Endothelial cell of umbilical vein (primary cell): Measurements from ENCODE around the gene RHEX. TPM values are rescaled to one million over a fixed set of nuclear protein-coding genes. Genes with fewer than 3 reads are reported as not detected.

Experiments
- BruUV-seq: library from RNA; stranded (reverse); fragments of 400-500 nt; replicated peaks from 2 replicates; lab custom pipeline; 2021; lab: Mats Ljungman, UMichigan
- CTCF ChIA-PET: fragments of 300-600, 350-600 bp; sonication (Branson Sonifier 250); formaldehyde crosslinking; loops from one replicate; lab custom pipeline; 2021; ENCODE audit warnings: antibody characterized with exemption, inconsistent platforms; lab: Charles Lee
- POLR2A ChIA-PET: fragments of 300-600, 350-600 bp; sonication (Branson Sonifier 250); formaldehyde crosslinking; loops from one replicate; lab custom pipeline; 2021; ENCODE audit warnings: antibody characterized with exemption, inconsistent platforms; lab: Charles Lee
- DNase-seq: peaks from one replicate; pipeline ENCODE4 v3.0.0-alpha.2; 2011; ENCODE audit warnings: low read depth, low spot score
- FAIRE-seq: peaks from 2 replicates; lab custom pipeline; 2011; peaks lifted over from hg19 to GRCh38; lab: Jason Lieb, UNC
- H2AFZ ChIP-seq: 2 replicates; pipeline ENCODE4 v1.6.0; 2012; ENCODE audit warnings: low read depth, low read length, control low read depth, inconsistent platforms
- H3K27ac ChIP-seq: 2 replicates; pipeline ENCODE4 v1.5.1; 2011; ENCODE audit warnings: low read depth, mild to moderate bottlenecking, control low read depth, low read length, moderate library complexity; ENCODE audit not compliant: insufficient read depth
- H3K27me3 ChIP-seq, 2 experiments: 2 replicates each; pipeline versions ENCODE4 v1.6.0 to v1.6.1; 2011; ENCODE audit warnings: low read length in 2 of 2, mixed read lengths in 1 of 2; ENCODE audit not compliant: control insufficient read depth in 2 of 2, insufficient read depth in 2 of 2
- H3K36me3 ChIP-seq, 2 experiments: 2 replicates in 1 of 2; 3 replicates in 1 of 2; pipeline ENCODE4 v1.5.1; 2011; ENCODE audit warnings: low read length in 2 of 2, mild to moderate bottlenecking in 1 of 2, moderate library complexity in 1 of 2; ENCODE audit not compliant: control insufficient read depth in 2 of 2, insufficient read depth in 2 of 2; ENCODE audit errors: extremely low read depth in 1 of 2
- H3K4me1 ChIP-seq: 3 replicates; pipeline ENCODE4 v1.5.1; 2011; ENCODE audit warnings: mild to moderate bottlenecking, low read length; ENCODE audit not compliant: control insufficient read depth, insufficient read depth; ENCODE audit errors: extremely low read depth
- H3K4me2 ChIP-seq: 2 replicates; pipeline ENCODE4 v1.6.1; 2011; ENCODE audit warnings: low read length, control low read depth, mixed read lengths; ENCODE audit not compliant: insufficient read depth
- H3K4me3 ChIP-seq, 3 experiments: fragments of 200-600 bp in 1 of 3; sonication (generic), shearing (Covaris generic) in 1 of 3; replicated peaks in 1 of 3; 2 replicates each; pipeline ENCODE4 v1.5.1; 2011 to 2016; ENCODE audit warnings: control low read depth in 3 of 3, low read length in 3 of 3, mild to moderate bottlenecking in 2 of 3, inconsistent platforms in 1 of 3, low read depth in 1 of 3, moderate library complexity in 1 of 3; ENCODE audit not compliant: insufficient read depth in 1 of 3
- H3K79me2 ChIP-seq: 2 replicates; pipeline ENCODE4 v1.6.0; 2012; ENCODE audit warnings: low read length, inconsistent platforms; ENCODE audit not compliant: control insufficient read depth, insufficient read depth
- H3K9ac ChIP-seq: replicated peaks from 2 replicates; pipeline ENCODE3; 2011; ENCODE audit warnings: low read length, control low read depth; ENCODE audit not compliant: insufficient read depth; ENCODE audit errors: extremely low read depth
- H3K9me1 ChIP-seq: replicated peaks from 3 replicates; pipeline ENCODE4 v1.6.0; 2011; ENCODE audit warnings: mild to moderate bottlenecking, low read length; ENCODE audit not compliant: control insufficient read depth, insufficient read depth; ENCODE audit errors: extremely low read depth
- H3K9me3 ChIP-seq: replicated peaks from 2 replicates; pipeline ENCODE4 v1.5.1; 2012; ENCODE audit warnings: low read length, inconsistent platforms; ENCODE audit not compliant: control insufficient read depth, insufficient read depth
- H4K20me1 ChIP-seq: replicated peaks from 2 replicates; pipeline ENCODE3; 2011; ENCODE audit warnings: mild to moderate bottlenecking, low read length; ENCODE audit not compliant: control insufficient read depth, insufficient read depth; ENCODE audit errors: extremely low read depth
- CTCF ChIP-seq, 2 donors: IDR thresholded peaks; 1 replicate in 1 of 2; 2 replicates in 1 of 2; pipeline ENCODE4 v1.5.1; 2011; ENCODE audit warnings: low read length in 2 of 2, mild to moderate bottlenecking in 2 of 2, moderate library complexity in 2 of 2, control low read depth in 1 of 2, inconsistent platforms in 1 of 2, low read depth in 1 of 2; ENCODE audit not compliant: insufficient read depth in 1 of 2; ENCODE audit errors: extremely low read depth in 1 of 2
- EZH2 ChIP-seq: IDR thresholded peaks from 2 replicates; pipeline ENCODE4 v1.6.1; 2012; ENCODE audit warnings: borderline replicate concordance, low read depth, mild to moderate bottlenecking, moderate library complexity, low read length, inconsistent platforms; ENCODE audit not compliant: severe bottlenecking
- FOS ChIP-seq: IDR thresholded peaks from 2 replicates; pipeline ENCODE4 v1.6.1; 2011; ENCODE audit warnings: mild to moderate bottlenecking, low read length, moderate library complexity, borderline replicate concordance; ENCODE audit not compliant: insufficient read depth
- GATA2 ChIP-seq: IDR thresholded peaks from 2 replicates; pipeline ENCODE4 v1.7.0; 2011; ENCODE audit warnings: low read depth, mild to moderate bottlenecking, moderate library complexity, mixed read lengths, low read length; ENCODE audit not compliant: insufficient read length, insufficient read depth
- MYC ChIP-seq: IDR thresholded peaks from one replicate; pipeline ENCODE4 v1.6.1; 2011; ENCODE audit warnings: mild to moderate bottlenecking, low read depth, low read length
- POLR2A ChIP-seq: IDR thresholded peaks from 2 replicates; pipeline ENCODE4 v1.6.1; 2012; ENCODE audit warnings: low read depth, mild to moderate bottlenecking, control low read depth, low read length
- POLR2AphosphoS5 ChIP-seq: IDR thresholded peaks from 2 replicates; pipeline ENCODE4 v1.6.1; 2012; ENCODE audit warnings: low read depth, mild to moderate bottlenecking, control low read depth, low read length, moderate library complexity; ENCODE audit not compliant: insufficient read depth
- dilution Hi-C: fragments of 300-500 bp; cut with MboI; formaldehyde crosslinking; loops from one replicate; pipeline ENCODE4 v1.15.0; 2019; ENCODE audit warnings: low sequenced_read_pairs; ENCODE audit not compliant: extremely low pct_ligation_motif_present
- intact Hi-C: fragments of 100-400 bp; cut with micrococcal nuclease; formaldehyde crosslinking; loops from one replicate; pipeline ENCODE4 v1.10.0; 2022
- polyA plus RNA-seq, 4 experiments: library from polyadenylated mRNA; depleted of rRNA in 3 of 4; stranded (reverse) in 3 of 4; unstranded in 1 of 4; fragments of >200 nt; gene quantifications; 2 replicates each; pipeline versions ENCODE4 v1.2.1 to v1.2.3, GENCODE V29; 2011 to 2012; ENCODE audit warnings: missing spikeins in 1 of 4
- total RNA-seq: library from RNA; stranded (reverse); gene quantifications from 2 replicates; pipeline ENCODE4 v1.2.3, GENCODE V29; 2021

The RHEX gene
- total and polyA plus RNA-seq, 2 donors (not counting 3 experiments of a cell fraction or from before 2014, with no cell fraction given): not detected

GRCh38 chr1:206074839-206075238, 21.9 kb downstream of the RHEX start:
- no peak overlapping the region for H3K9ac ChIP-seq
- ChIA-PET POLR2A (no interaction called here), CTCF (no interaction called here)
- H4K20me1 ChIP-seq: no peaks in the 10 kb centered on the region
- H3K4me2 ChIP-seq: no peak overlapping the region
- H3K27ac ChIP-seq: no peak overlapping the region
- H2AFZ ChIP-seq: no peak overlapping the region
- peaks cover 0 to 2% of the 10 kb centered on the region in 2 experiments for H3K27me3 ChIP-seq
- DNase-seq (peak; percentile 56), FAIRE-seq (no peak)
- H3K79me2 ChIP-seq: no peaks in the 10 kb centered on the region
- dilution Hi-C loops: no loop called here
- H3K36me3 ChIP-seq: no peaks in the 10 kb centered on the region
- BruUV-seq: no TSS peak
- TF ChIP-seq EZH2 (no peak), POLR2A (no peak), GATA2 (no peak), FOS (no peak), POLR2AphosphoS5 (no peak), CTCF (IDR thresholded peaks at IDR 0.05; ENCODE audit: extremely low read depth in 1 of 2, insufficient read depth in 1 of 2, low read depth in 1 of 2, low read length in 2 of 2) (peak in 1 of 2 donors; percentile 15), MYC (no peak)
- H3K4me1 ChIP-seq: no peaks in the 10 kb centered on the region
- no peaks in the 10 kb centered on the region for H3K9me3 ChIP-seq
- no peaks in the 10 kb centered on the region for H3K9me1 ChIP-seq
- H3K4me3 ChIP-seq: no peak overlapping the region
- intact Hi-C loops: no loop called here
